Measurements from ENCODE around the gene CEP192.
A peak's percentile ranks its signal among the peaks of the same experiment; 100 is the strongest.

The CEP192 gene

GRCh38 chr18:12990967-12991820 lies at the start of gene CEP192:
CEP192 (plus strand) TSS chr18:12991362; CDS start chr18:12999425, 8,063 bp downstream.
- peaks cover 44% of the 10 kb centered on the region for H3K4me1 ChIP-seq (ENCODE audit: control insufficient read depth, low read length)
- TF ChIP-seq EZH2phosphoT487 (IDR thresholded peaks at IDR 0.05; ENCODE audit: borderline replicate concordance, low read length) (no peak), CTCF (IDR thresholded peaks at IDR 0.05; ENCODE audit: low read depth, low read length, poor library complexity, severe bottlenecking) (peak; percentile 48)
- no peaks in the 10 kb centered on the region for H3K27me3 ChIP-seq (ENCODE audit: control insufficient read depth, low read length)
- peak within 1 kb of the TSS; percentile 89 for H3K4me3 ChIP-seq (ENCODE audit: low read length)
- peaks cover 12% of the 10 kb centered on the region; the same call in 1 of the 2 replicates for H4K20me1 ChIP-seq (ENCODE audit: control insufficient read depth, insufficient read depth, low read depth, low read length)
- peaks cover 59% of the 10 kb centered on the region for H3K79me2 ChIP-seq (ENCODE audit: control insufficient read depth, low read length)
- H3K4me2 ChIP-seq (ENCODE audit: low read length): peak within 1 kb of the TSS; percentile 93
- H3K27ac ChIP-seq (ENCODE audit: low read depth, low read length): peak within 1 kb of the TSS; percentile 79
- peaks cover 15% of the 10 kb centered on the region for H3F3A ChIP-seq (ENCODE audit: control insufficient read depth, insufficient read depth)
- no peaks in the 10 kb centered on the region for H3K9me2 ChIP-seq (replicated peaks; ENCODE audit: control insufficient read depth, low read length)
- peaks cover 52% of the 10 kb centered on the region for H3K36me3 ChIP-seq (ENCODE audit: control insufficient read depth, low read length)
- H3K9me3 ChIP-seq (ENCODE audit: control insufficient read depth, insufficient read depth, low read length): no peaks in the 10 kb centered on the region

- Histone ChIP-seq H3K9me2 (replicated peaks; ENCODE audit: control insufficient read depth, low read length) (no peaks in the 10 kb centered on the region), H3F3A (ENCODE audit: control insufficient read depth, insufficient read depth) (peaks cover 2% of the 10 kb centered on the region; the same call in 1 of the 2 replicates), H4K20me1 (ENCODE audit: control insufficient read depth, insufficient read depth, low read depth, low read length) (no peaks in the 10 kb centered on the region), H3K27me3 (ENCODE audit: control insufficient read depth, low read length) (no peaks in the 10 kb centered on the region), H3K27ac (ENCODE audit: low read depth, low read length) (no peak overlapping the region), H3K79me2 (ENCODE audit: control insufficient read depth, low read length) (peaks cover 16% of the 10 kb centered on the region), H3K4me1 (ENCODE audit: control insufficient read depth, low read length) (peaks cover 8% of the 10 kb centered on the region), H3K9me3 (ENCODE audit: control insufficient read depth, insufficient read depth, low read length) (no peaks in the 10 kb centered on the region), H3K36me3 (ENCODE audit: control insufficient read depth, low read length) (peaks cover 2% of the 10 kb centered on the region; the same call in 1 of the 2 replicates), H3K4me3 (ENCODE audit: low read length) (no peak overlapping the region), H3K4me2 (ENCODE audit: low read length) (no peak overlapping the region)
- TF ChIP-seq CTCF (IDR thresholded peaks at IDR 0.05; ENCODE audit: low read depth, low read length, poor library complexity, severe bottlenecking) (no peak), EZH2phosphoT487 (IDR thresholded peaks at IDR 0.05; ENCODE audit: borderline replicate concordance, low read length) (no peak)
Measured at GRCh38 chr18:12943215-12943614, 47.9 kb upstream of the CEP192 start.

- no peaks in the 10 kb centered on the region for H3K27me3 ChIP-seq (ENCODE audit: control insufficient read depth, low read length)
- H3K9me2 ChIP-seq (replicated peaks; ENCODE audit: control insufficient read depth, low read length): no peaks in the 10 kb centered on the region
- H3K4me3 ChIP-seq (ENCODE audit: low read length): no peak overlapping the region
- peaks cover 17% of the 10 kb centered on the region for H3K36me3 ChIP-seq (ENCODE audit: control insufficient read depth, low read length)
- H3K4me2 ChIP-seq (ENCODE audit: low read length): no peak overlapping the region
- TF ChIP-seq CTCF (IDR thresholded peaks at IDR 0.05; ENCODE audit: low read depth, low read length, poor library complexity, severe bottlenecking): no peak
- no peak for TF ChIP-seq EZH2phosphoT487 (IDR thresholded peaks at IDR 0.05; ENCODE audit: borderline replicate concordance, low read length)
- H3K79me2 ChIP-seq (ENCODE audit: control insufficient read depth, low read length): peaks cover 30% of the 10 kb centered on the region
- no peak overlapping the region for H3K27ac ChIP-seq (ENCODE audit: low read depth, low read length)
- peaks cover 22% of the 10 kb centered on the region for H3K4me1 ChIP-seq (ENCODE audit: control insufficient read depth, low read length)
- no peaks in the 10 kb centered on the region for H3K9me3 ChIP-seq (ENCODE audit: control insufficient read depth, insufficient read depth, low read length)
- H3F3A ChIP-seq (ENCODE audit: control insufficient read depth, insufficient read depth): peaks cover 5% of the 10 kb centered on the region
- H4K20me1 ChIP-seq (ENCODE audit: control insufficient read depth, insufficient read depth, low read depth, low read length): no peaks in the 10 kb centered on the region
Measured at GRCh38 chr18:12944709-12945108, 46.5 kb upstream of the CEP192 start.
